ENCODE measurements around the gene GFM1.
"Not testable (repeated sequence)": the region's sequence is repeated elsewhere in the genome, so short reads cannot be mapped to it uniquely, and the experiment has no call there.

Gene GFM1

DNA sequence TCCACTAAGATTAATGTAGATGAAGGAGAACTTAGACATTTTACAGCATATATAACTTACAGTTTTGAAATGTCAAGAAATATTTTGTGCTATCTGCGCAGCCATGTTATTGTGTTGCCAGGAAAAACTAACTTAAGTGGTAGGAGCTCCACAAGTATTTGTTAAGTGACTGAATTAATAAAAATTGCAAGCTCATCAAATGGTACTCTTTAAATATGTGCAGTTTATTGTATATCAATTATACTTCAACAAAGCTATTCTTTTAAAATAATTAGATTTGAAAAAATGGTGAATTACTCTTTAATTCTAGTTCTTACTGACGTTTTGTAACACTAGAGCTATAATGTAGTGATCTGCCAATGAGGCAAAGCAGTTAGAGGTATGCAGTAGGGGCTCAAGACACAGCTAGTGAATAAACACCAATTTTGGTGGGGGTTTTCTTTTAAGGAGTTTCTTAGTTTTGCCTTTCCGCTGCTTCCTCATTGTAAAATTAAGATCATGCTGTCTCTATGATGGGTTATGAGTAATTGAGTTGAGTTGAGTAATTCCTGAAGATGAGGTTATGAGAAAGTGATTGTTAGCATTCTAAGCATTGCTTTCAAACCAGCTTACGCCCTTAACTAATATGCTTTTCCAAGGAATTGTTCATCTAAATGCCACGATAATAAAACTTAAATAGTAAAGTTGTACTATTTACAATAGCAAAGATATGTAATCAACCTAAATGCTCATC lies 39.1 kb downstream of the GFM1 start:
- H3K4me3 ChIP-seq (ENCODE audit: control insufficient read depth, low read depth, low read length) = no peak overlapping the region
- TF ChIP-seq, protein P1, sequence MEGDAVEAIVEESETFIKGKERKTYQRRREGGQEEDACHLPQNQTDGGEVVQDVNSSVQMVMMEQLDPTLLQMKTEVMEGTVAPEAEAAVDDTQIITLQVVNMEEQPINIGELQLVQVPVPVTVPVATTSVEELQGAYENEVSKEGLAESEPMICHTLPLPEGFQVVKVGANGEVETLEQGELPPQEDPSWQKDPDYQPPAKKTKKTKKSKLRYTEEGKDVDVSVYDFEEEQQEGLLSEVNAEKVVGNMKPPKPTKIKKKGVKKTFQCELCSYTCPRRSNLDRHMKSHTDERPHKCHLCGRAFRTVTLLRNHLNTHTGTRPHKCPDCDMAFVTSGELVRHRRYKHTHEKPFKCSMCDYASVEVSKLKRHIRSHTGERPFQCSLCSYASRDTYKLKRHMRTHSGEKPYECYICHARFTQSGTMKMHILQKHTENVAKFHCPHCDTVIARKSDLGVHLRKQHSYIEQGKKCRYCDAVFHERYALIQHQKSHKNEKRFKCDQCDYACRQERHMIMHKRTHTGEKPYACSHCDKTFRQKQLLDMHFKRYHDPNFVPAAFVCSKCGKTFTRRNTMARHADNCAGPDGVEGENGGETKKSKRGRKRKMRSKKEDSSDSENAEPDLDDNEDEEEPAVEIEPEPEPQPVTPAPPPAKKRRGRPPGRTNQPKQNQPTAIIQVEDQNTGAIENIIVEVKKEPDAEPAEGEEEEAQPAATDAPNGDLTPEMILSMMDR (IDR thresholded peaks at IDR 0.05; ENCODE audit: control insufficient read depth, insufficient read depth, low read depth, low read length, missing control alignments) = no peak
- peak; percentile 78 for DNase-seq (ENCODE audit: low read depth)

DNA sequence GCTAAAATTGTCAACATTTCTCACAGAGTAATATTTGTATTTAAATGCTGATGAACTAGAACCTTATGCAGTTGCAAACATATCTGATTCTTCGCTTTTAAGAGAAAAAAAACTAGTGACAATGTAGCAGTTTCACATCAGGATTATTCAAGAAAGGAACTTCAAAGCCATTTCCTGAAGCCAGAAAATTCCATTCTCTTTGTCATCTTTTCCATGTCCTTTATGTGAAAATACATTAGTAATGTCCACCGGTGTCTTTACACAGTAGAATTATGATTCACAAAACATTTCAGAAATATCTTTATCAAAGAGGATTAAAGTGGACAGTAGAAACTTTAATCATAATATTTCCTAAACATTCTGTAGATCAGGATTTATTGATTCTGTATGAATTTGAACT lies 40.8 kb downstream of the GFM1 start:
- DNase-seq (ENCODE audit: low read depth) = no peak
- H3K4me3 ChIP-seq (ENCODE audit: control insufficient read depth, low read depth, low read length) = no peak overlapping the region
- TF ChIP-seq, protein P1 (IDR thresholded peaks at IDR 0.05; ENCODE audit: control insufficient read depth, insufficient read depth, low read depth, low read length, missing control alignments) = no peak

DNA sequence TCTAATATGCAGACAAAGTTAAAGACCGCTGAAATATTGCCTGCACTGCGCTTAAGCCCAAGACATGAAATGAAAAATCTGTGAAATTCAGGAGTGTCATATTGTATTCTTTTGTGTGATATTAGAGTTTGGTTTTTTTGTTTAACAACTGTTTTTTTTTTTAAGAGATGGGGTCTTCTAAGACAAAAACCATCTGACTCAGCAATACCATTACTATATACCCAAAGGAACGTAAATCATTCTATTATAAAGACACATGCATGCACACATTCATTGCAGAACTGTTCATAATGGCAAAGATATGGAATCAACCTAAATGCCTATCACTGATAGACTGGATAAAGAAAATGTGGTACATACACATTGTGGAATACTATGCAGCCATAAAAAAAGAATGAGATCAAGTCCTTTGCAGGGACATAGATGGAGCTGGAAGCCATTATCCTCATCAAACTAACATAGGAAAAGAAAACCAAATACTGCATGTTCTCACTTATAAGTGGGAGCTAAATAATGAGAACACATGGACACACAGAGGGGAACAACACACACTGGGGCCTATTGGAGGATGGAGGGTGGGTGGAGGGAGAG lies 49.6 kb downstream of the GFM1 start:
- not testable (repeated sequence) for H3K4me3 ChIP-seq (ENCODE audit: control insufficient read depth, low read depth, low read length); DNase-seq (ENCODE audit: low read depth)

DNA sequence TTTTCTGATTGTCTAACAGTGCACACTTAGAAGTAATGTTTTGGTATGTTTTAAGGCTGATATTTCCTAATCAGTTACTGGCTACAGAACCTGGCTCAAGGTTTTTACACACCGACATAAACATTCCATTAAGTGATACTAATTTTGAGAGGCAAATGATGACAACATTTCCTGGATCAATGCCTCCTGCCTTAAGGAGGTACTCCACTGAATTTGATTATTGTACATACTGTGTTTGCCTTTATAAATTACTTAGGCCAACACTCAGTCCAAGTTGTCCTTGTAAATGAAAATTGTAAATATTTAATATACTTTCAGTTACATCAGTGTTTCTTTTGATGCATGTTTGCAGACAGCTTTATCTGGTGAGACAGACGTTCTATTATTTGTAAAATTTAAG lies 52.3 kb downstream of the GFM1 start:
- no peak overlapping the region for H3K4me3 ChIP-seq (ENCODE audit: control insufficient read depth, low read depth, low read length)
- TF ChIP-seq, protein P1 (IDR thresholded peaks at IDR 0.05; ENCODE audit: control insufficient read depth, insufficient read depth, low read depth, low read length, missing control alignments) = no peak

DNA sequence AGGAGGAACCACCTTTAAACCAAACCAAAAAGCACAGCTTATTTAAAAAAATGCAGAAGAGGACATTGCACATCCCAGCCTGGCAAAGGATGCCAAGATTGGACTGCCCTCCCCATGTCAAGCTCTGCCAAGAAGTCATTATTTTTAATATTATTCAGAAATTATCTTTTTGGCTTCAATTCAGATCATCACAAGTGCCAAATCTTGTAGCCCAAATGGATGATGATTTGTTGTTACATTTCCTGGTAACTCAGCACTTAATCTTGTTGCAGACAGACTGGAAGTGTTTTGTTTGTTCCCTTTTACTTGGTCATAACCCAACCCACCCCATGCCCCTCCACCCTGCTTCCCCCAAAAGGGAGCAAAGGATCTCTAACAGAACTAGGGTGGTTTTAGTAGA lies 56.2 kb downstream of the GFM1 start:
- no peak overlapping the region for H3K4me3 ChIP-seq (ENCODE audit: control insufficient read depth, low read depth, low read length)
- TF ChIP-seq, protein P1 (IDR thresholded peaks at IDR 0.05; ENCODE audit: control insufficient read depth, insufficient read depth, low read depth, low read length, missing control alignments) = no peak
- DNase-seq (ENCODE audit: low read depth) = no peak

More for the DNA sequence above, 52.3 kb downstream of the GFM1 start:
- DNase-seq (ENCODE audit: low read depth) = no peak

DNA sequence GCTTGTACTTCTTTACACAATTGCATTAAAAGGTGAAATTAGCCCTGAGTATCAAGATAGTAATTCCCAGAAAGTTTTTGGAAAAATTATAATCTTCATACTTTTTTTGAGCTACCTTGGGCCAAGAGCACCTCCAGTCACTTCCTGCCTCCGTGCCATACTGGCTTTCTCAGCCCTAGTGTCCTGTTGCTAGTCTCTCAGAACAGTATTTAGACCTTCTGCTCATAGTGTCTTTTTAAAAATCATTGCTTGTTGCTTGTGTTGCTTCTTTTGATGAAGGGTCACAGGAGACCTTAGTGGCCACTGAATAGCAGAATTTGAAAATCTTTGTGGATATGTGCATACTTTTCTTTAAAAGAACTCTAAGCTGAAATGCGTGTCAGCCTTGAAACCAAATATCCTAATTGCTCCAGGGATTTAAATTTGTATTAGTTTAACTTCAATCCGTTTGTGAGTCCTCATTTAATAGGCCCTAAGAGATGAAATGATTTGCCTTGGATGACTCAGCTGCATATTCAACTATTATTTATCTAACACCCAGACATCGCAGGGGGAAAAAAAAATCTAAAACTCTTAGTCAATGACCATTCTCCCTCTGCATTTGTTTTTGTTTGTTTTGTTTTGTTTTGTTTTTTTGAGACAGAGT lies 57.2 kb downstream of the GFM1 start:
- TF ChIP-seq, protein P1 (IDR thresholded peaks at IDR 0.05; ENCODE audit: control insufficient read depth, insufficient read depth, low read depth, low read length, missing control alignments) = no peak
- no peak overlapping the region for H3K4me3 ChIP-seq (ENCODE audit: control insufficient read depth, low read depth, low read length)
- DNase-seq (ENCODE audit: low read depth) = no peak
